Activated CD4-positive, alpha-beta T cell treated with anti-CD3 and anti-CD28 coated beads for 4 hours (primary cell): Measurements from ENCODE around the gene LPP.

ENCODE experiments used
- DNase-seq, 2 donors: peaks; one replicate each; pipeline ENCODE4 v3.0.0-alpha.2; 2020

Gene LPP

GRCh38 chr3:188342991-188343732 is 189.2 kb downstream of the LPP start:
- no peak for DNase-seq

GRCh38 chr3:188343894-188344293 is 189.9 kb downstream of the LPP start:
- no peak for DNase-seq

DNA sequence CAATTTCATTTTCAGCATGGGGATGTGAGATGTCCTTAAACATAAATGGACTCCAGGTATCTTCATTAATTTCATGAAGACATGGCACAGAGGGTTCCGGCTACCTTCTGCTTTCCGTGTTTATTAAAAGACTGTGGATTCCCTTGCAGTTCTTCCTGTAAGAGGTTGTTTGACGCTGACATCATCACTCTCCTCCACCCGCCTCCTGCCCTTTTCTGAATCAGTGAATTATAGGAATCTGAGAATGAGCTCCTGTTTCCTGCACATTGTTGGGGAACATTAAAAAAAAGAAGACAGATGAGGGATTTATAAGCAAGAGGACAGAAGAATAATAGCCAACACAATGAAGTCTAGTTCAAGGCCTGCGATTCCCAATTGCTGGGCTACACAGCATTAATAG is 191.3 kb downstream of the LPP start:
- DNase-seq: no peak

DNA sequence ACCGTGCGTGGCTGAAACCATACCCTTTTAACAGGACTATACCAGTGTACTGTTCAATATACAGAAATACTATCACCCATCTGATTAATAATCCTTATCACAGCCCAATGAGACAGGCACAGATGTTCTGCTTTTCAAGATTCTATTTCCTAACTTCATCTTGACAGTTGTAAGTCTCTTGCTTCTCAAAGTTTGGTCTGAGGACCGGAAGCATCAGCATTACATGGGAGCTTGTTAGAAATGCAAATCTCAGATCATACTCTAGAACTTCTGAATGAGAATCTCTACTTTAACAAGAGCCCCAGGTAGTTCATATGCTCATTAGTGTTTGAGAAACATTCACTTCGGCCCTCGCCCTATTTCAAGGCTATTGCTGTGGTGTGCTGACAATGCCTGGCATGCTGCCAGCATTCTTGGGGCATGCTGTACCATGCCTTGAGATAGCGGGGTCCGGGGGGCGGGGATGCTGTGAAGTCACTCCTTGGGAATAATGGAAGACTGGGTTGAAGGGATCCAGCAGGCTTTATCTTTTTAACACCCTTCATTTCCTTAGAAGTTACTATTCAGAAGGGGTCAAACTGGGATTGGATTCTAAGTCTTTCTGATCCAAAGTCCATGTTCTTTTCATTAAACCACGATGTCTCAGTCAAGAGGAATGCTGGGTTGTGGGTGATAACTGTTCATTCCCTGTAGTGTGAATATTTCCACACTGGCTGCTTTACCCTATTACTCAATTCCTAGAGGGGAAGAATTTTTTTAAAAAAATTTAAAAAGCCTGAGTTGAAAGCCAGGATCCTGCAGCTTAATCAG is 194.7 kb downstream of the LPP start:
- no peak for DNase-seq

GRCh38 chr3:188349351-188349901 is 195.5 kb downstream of the LPP start:
- no peak for DNase-seq

DNA sequence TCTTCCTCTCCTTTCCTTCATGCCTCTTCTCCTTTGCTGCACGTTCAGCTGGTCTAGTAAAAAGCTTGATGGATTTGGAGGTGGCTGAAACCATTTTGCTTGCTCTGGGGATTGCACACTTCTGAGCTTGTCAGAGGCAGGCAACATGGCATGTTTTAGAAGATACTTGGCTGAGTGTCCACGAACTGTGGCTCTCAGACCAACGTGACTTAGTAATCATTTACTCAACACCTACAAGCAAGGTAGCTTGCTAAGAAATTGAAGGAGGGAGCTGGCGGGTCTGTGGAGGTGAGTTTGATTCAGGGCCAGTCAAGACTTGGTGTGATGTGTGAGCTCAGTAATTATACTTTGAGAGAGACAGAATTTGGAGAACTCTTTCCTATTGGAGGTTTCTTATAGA is 196.0 kb downstream of the LPP start:
- DNase-seq: no peak

DNA sequence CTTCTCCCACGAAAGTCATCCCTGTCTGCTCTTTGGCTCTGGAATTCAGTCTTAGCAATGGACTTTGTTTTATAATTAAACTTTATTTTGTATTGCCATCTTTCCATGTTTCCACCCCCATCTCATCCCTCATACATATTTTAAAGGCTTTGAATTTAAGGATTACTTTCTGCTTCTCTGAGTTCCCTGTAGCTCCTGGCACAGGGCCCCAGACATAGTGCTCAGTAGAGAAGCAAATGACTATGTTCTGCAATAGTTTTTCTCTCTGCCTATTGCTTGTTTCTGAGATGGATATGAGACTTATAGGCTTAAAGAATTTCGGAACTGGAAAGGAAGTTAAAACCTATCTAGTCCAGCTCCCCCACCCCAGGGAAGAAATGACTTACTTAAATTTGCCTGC is 197.0 kb downstream of the LPP start:
- no peak for DNase-seq

GRCh38 chr3:188351648-188352047 is 197.7 kb downstream of the LPP start:
- no peak for DNase-seq

- DNase-seq: no peak
Measured at GRCh38 chr3:188352196-188352927, 198.4 kb downstream of the LPP start.

GRCh38 chr3:188353426-188353825 is 199.5 kb downstream of the LPP start:
- DNase-seq: no peak

GRCh38 chr3:188358787-188359493 is 205.0 kb downstream of the LPP start:
- DNase-seq: peak in 1 of 2 donors; percentile 8

DNA sequence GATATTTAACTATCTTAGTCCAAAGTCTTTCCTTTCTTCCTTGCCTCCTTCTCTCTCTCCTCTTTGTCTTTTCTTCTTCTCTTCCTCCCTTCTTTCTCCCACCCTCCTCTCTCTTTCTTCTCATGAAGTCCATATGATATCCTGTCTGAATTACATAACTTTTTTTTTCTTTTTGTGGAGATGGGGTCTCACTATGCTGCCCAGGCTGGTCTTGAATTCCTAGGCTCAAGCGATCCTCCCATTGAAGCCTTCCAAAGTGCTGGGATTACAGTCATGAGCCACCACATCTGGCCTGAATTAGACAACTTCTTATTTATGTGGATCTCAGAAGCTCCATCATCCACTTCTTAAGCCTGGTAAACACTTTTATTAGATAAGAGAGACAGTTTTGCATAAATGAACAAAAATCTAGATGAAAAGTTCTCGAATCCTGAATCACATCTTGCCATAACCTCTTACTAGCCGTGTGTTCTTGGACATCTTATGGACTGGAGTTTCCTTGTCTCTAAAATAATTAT is 206.5 kb downstream of the LPP start:
- no peak for DNase-seq

- peak in 1 of 2 donors; percentile 25 for DNase-seq
Measured at GRCh38 chr3:188361888-188362287, 207.9 kb downstream of the LPP start.

DNA sequence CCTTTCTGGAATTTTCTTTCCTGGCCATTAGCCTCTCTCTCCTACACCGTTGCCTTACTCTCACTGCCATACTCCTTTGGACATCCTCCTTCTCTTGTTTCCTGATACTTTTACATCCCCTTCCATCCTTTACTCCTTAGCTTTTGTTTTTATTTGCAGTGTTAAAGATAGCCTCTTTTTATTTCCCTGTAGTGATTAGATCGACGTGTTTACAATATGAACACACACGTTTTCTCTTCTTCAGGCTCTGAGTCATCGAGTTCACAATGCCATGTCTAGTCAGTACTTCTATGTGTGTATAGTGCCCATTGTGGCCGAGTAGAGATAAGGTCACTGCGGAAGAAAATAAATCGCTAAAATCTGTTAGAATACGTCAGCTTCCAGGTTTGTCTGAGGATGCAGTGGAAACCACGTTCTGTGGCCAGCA is 208.5 kb downstream of the LPP start:
- DNase-seq: no peak

- DNase-seq: no peak
Measured at GRCh38 chr3:188365184-188365583, 211.2 kb downstream of the LPP start.

DNA sequence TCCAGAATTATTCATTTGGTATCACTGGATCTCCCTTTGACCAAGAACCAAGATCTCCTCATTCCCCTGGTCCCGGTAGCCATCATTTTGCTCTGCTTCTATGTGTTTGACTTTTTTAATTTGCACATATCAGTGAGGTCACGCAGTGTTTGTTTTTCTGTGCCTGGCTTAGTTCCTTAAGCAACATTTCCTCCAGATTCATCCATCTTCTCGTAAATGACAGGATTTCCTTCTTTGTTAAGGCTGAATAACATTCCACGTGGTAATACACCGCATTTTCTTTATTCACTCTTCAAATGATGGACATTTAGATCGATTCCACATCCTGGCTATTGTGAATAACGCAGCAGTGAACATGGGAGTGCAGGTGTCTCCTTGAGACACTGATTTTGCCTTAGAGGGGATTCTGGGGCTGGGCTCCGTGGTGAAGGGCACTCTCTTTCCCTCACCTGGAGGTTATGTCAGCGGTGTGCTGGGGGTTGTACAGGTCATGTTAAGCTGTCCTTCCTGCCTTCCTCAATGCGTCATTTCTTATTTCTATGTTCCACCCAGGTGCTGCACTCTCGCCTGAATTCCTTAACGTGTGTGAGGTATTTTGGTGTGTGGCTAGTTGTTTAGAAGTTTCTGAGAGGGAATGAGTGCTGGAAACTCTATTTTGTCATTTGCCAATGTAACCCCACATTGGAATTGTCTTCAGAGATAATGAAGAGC is 212.2 kb downstream of the LPP start:
- no peak for DNase-seq

DNA sequence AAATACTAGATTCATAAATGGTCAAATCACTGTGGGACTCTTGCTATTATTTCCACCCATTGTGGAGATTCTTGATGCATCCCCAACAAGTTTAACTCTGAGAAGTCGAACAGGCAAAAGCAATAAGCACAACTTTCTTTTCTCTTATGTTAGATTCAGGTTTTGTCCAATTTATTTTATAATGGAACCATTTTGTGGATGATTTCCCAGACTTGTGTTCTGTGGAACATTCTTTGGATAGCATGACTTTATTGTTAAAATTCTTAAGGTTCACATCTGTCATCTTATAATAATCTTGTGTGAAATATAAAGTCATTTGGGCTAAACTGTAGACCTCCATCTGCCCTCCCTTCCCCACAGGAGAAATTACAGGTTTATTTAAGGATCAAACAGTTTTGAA is 213.7 kb downstream of the LPP start:
- DNase-seq: no peak

DNA sequence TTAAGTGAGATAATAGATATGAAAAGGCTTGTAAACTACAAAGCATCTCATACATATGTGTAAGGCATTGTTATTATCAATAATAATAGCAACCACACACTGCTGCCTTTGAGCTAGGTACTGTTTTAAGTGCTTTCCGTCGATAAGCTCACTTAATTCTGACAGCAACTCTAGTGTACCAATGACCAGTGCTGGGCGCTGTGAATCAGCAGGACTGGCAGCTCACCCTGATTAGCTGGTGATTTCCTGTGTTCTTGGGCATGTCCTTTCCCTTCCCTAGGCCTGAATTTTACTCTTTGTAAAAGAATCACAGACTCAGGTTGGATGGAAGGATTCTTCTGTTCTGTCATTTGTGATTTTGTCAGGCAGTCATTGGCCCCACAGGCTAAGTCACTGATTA is 215.6 kb downstream of the LPP start:
- no peak for DNase-seq

DNA sequence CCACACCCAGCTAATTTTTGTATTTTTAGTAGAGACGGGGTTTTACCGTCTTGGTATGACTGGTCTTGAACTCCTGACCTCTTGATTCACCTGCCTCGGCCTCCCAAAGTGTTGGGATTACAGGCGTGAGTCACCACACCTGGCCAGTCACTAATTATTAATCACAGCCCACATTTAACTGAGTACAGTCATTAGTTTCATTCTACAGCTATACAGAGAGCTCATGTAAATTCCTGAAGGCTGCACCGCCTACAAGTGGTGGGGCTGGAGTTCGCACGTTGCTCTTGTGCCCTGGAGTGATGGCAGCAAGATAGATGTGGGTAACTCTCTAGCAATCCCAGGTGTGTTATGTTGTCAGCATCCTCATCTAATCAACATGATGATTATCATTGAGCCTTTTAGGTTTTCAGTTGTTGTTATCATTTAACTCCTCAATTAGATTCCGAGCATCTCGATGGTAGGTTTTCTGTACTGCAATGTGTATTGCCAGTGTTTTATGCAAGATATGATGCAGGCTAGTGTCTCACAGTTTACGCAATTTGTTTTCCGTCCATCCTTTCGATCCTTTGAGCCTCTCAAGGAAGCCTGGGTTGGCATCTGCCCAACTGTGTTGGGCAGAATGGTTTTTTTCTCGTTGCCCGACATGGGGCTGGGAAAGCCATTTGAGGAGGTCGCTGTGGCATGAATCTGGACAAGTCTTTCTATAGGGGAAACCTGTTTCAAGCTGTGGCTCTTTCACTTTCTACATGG is 216.3 kb downstream of the LPP start:
- DNase-seq: no peak

- DNase-seq: no peak
Measured at GRCh38 chr3:188378786-188379185, 224.8 kb downstream of the LPP start.

GRCh38 chr3:188380252-188380651 is 226.3 kb downstream of the LPP start:
- no peak for DNase-seq
